GM19467 (cell line): ENCODE data around the gene HOXD11.

Source experiments
- ATAC-seq: cut with Tn5 transposase; IDR thresholded peaks from one replicate; pipeline ENCODE4 v1.9.1; 2021; ENCODE audit warnings: mild to moderate bottlenecking, moderate library complexity; ENCODE audit not compliant: unreplicated experiment

The HOXD11 gene

DNA sequence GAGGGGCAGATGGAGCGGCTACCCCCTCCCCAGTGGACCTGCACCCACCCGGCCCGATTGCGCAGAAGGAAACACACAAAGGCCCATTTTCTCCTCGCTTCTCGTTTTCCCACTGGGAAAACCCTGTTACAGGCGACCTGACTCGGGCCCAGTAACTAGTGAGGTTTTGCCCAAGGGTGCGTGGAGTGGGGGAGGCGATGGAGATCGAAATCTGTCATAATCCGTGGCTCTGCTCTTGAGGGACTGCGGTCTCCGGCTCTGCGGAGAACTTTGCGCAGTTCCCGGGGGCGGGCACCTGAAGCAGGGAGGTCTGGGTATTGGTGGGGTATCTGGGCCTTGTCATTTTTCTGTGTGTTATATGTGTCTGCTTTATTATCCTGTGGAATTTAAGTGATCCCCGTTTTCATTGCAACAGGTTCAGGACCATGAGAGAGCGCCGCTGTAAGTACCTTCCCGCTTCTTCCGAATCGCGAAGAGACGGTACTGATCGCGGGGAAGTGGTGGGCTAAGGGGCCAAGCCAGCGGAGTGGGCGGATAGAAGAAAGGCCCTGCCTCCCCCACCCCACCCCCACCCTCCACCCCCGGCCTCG lies 40.2 kb downstream of the HOXD11 start:
- ATAC-seq, result no peak

DNA sequence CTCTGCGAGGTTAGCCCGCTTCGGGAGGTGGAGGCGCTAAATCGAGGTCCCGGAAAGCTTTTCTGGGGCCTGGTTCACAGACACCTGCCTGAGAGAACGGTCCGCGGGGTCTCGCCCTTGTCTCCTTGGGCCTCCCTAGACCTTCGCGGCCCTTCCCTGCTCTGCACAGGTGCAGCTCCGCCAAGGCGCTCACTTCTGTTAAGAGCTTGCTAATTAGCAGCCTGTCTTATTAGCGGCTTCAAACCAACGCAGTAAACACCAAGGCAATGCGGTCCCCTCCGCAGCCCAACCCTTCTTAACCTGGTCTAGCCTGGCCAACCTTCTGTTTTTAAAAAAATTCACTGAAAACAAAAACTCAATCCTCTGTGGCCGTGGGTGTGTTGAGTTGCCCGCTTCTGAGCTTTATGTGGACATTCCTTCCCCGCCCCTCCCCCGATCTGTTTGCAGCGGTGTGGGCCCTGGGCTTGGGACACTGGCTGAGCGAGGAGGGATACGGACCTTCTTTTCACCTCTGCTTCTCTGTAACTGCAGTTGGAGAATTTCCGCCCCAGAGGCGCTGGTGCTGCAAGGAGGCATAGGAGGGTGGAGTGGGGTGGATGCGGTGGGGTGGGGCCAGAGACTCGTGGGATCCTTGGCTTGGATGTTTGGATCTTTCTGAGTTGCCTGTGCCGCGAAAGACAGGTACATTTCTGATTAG lies 40.9 kb downstream of the HOXD11 start:
- no peak for ATAC-seq

DNA sequence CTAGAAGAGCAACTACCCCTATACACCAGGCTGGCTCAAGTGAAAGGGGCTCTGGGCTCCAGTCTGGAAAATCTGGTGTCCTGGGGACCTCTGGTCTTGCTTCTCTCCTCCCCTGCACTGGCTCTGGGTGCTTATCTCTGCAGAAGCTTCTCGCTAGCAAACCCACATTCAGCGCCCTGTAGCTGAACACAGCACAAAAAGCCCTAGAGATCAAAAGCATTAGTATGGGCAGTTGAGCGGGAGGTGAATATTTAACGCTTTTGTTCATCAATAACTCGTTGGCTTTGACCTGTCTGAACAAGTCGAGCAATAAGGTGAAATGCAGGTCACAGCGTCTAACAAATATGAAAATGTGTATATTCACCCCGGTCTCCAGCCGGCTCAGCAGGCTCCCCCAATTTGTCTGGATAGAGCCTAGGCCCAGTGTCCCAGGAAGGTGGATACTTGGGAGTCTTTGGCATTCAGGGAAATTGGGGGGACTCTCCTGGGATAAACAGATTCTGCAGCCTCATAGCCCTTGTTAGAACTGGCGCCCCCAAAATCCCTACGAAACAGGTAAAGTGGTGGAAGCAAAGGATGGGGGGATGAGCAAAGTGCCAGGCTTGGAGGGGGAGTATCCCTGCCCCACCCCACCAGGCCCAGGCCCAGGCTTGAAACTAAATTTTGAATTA lies 41.8 kb downstream of the HOXD11 start:
- ATAC-seq, result no peak

DNA sequence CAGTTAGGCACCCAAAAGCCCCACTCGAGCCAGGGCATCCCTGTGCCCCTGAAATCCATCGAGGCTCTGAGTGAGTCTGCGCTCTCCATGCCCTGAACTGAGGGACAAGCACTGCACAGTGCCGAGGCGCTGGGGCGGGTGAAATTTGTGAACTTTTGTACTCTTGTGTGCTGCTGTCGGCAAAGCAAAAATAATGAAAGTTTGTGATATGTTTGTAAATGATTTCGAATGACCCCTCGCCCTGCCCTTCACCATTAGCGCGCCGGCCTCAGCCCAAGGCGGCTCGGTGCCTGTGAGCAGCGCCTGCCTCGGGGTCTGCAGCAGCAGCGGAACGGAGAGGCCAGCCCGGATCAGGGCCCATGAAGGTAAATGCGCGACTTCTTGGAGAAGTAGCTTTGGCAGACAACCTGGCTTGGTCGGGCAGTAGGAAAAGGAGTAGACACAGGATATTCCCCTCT lies 42.4 kb downstream of the HOXD11 start:
- no peak for ATAC-seq

DNA sequence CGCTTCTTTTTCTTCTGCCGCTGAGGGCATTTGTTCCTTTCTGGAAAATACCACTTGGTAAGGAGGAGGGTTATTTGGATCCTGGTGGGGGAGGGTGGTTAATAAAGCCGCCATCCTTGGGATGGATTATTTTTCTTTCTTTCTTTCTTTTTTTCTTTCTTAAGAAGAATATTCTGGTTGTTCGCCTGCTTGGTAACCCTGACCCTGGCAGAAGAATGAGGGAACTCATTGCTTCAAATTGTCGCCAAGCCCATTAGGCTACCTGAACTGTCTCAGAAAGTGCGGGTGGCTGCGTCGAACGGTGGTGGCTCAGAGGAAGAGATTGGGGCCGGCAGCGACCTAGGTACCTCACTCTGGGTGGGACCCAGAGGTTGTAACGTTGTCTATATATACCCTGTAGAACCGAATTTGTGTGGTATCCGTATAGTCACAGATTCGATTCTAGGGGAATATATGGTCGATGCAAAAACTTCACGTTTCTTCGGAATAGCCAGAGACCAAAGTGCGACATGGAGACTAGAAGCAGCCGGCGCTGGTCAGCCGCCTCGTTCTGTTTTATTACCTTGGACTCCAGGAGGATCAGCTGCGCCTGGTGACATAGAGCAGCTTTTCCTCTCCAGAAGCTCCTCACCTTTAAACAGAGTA lies 43.0 kb downstream of the HOXD11 start:
- no peak for ATAC-seq

DNA sequence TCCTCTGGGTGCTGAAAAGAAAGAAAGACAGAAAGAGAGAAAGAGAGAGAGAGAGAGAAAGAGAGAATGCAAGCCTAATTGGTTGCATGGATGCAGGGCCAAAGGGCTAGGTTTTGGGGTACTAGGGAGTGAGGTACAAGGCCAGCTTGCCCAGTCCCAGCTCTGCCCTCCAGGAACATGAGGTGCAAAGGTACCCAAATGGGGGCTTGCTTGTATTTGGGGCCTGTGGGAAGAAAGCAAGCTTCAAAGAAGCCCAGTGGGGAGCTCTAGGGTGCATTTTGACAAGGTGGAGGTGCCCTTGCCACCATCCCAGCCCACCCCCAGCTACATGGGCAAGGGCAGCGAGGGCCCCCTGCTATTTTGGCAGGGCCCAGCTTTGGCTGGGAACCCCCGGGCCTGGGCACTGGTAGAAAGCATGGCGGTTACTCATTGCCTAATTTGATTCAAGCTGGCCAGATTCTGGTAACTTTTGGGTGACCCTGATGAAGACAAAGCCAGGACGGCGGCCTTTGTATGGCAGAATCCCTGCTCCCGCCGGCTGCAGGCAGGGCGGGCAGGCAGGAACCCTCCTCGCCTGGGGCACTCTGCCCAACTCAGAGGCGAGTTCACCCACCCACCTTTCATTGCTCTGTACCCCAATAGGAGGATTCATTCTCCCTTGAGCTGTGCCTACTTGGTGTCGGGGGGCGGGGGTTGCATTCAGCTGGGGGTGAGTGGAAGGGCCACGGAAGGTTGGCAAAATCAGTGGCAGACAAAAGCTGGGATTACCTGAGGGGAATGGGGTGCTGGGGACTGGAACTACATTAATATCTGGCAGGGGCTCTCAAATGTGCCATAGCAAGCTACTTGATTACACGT lies 43.7 kb downstream of the HOXD11 start:
- ATAC-seq, result no peak

DNA sequence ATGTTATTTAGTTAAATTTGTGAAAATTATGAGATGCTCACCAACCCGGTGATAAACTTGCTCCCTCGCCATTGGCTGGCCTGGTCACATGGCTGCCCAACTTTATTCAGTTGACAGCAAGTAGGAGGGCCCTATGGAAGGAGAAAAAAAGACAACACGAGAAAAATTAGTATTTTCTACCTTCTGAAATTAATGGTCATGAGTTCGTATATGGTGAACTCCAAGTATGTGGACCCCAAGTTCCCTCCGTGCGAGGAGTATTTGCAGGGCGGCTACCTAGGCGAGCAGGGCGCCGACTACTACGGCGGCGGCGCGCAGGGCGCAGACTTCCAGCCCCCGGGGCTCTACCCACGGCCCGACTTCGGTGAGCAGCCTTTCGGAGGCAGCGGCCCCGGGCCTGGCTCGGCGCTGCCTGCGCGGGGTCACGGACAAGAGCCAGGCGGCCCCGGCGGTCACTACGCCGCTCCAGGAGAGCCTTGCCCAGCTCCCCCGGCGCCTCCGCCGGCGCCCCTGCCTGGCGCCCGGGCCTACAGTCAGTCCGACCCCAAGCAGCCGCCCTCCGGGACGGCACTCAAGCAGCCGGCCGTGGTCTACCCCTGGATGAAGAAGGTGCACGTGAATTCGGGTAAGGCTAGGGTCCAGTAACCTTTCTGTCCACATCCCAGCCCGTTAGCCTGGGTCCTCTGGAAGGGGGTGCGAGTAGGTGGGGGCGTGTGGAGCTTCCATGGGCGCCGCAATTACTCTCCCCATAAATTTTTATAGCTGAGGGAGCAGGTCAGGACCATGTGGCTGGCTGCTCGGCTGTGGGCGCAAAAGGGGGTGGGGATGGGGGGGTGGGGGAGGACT lies 44.6 kb downstream of the HOXD11 start, which contains the start of gene HOXD4:
Gene HOXD4, plus strand, starts transcription at position 109 of the 846 bp plus-strand sequence. Its CDS starts 84 bp downstream, at position 193.
- no peak for ATAC-seq

DNA sequence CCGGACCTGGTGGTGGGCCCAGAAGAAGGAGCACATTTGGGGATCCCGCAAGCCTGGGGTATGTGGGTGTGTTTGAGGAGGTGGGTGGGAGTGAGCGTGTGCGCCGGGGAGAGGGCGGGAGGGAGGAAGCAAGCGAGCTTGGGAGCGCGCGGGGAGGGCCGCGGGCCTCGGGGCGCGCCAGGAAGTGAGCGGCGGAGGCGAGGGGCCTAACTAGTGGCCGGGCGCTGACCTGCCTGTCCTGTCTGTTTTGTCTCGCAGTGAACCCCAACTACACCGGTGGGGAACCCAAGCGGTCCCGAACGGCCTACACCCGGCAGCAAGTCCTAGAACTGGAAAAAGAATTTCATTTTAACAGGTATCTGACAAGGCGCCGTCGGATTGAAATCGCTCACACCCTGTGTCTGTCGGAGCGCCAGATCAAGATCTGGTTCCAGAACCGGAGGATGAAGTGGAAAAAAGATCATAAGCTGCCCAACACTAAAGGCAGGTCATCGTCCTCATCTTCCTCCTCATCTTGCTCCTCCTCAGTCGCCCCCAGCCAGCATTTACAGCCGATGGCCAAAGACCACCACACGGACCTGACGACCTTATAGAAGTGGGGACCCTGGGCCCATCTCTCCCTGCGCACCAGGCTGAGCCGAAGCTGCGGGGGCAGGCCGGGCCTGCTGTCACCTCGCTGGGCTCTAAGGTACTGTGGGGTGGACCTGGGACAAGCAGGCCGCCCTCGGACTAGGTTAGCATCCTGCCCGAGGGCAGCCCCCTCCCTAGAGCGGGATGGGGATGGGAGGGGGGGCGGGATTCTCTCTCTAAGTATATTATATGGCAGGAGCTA lies 45.5 kb downstream of the HOXD11 start:
- no peak for ATAC-seq

DNA sequence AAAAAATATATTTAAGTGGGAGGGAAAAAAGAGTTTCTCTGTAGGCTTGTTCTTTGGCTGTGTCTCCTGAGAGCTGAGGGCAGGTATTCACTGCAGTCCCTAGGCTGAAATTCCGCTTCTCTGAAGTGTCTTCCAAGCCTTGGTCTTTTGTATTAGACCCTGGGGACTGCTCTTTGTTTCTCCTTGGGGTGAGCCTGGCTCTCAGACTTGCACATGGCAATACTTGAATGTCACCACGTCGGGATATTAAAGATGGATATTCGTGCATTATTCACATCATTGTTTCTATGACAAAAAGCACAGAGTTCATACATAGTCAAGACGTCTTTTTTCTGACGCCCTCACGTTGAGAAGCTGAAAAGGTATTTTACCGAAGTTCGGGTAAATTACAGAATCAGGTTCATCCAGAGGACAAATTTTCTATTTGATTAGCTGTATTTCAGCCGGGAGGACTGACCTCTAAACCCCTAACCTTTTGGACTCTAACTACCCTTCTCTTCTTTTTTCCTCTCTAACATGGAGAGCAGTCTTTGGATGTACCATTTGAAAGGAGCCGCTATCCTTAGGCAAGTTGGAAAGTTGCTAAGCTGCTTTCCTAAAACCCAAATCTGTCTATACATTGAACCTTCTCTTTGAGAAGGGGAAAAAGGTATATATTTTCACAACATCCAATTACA lies 47.6 kb downstream of the HOXD11 start:
- ATAC-seq, result no peak

DNA sequence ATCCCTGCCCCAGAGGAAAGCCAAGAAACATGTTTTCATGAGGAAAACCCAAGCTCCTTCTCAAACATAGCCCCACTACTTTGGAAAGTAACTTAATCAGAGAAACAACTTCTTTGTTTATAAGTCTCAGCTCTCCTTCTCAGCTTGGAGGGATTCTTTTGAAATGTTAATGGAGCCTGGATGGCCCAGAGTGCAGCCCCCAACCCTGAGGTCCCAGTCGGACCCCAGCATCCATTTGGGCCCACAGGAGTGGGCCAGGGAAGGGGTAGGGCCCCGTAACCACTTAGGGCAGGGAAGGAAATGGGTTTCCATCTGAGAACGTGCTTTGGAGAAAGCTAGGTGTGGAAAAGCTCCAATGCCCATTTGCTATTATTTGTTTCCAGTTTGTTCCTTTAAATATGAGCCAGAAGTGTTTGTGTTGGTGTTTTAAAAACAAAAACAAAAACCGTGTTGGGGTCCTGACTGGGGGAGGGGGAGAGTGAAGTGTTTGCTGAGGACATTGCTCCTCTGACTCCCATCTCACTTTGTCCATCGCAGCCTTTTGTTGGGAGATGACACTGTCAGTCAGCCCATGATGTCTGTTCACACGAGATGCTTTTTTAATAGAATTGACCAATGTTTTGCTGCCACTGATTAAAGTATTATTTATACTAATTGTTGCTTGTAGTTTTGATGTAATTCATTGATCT lies 48.4 kb downstream of the HOXD11 start:
- no peak for ATAC-seq

DNA sequence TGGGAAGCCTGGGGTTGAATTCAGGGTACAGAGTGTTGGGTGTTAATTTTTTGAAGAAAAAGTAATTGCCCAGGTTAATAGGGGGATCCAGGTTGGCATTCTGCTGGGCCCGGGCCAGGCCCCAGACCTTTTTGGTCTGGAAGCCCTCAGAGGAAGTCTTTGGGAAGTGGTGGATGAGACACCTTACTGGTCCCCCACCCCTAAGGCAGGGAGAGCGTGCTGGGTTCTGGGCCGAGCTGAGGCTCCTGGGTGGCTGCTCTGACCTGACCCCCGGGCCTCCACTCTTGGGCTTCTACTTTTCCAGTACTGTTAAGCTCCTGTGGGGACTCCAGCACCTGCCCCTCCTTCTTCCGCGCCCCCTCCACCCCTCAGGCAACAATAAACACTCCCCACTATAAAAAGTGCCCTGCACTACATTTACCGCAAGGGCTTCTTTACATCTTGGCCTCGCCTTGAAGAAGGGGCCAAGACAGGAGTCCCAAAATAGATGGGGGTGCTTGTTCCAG lies 49.3 kb downstream of the HOXD11 start:
- ATAC-seq, result no peak

DNA sequence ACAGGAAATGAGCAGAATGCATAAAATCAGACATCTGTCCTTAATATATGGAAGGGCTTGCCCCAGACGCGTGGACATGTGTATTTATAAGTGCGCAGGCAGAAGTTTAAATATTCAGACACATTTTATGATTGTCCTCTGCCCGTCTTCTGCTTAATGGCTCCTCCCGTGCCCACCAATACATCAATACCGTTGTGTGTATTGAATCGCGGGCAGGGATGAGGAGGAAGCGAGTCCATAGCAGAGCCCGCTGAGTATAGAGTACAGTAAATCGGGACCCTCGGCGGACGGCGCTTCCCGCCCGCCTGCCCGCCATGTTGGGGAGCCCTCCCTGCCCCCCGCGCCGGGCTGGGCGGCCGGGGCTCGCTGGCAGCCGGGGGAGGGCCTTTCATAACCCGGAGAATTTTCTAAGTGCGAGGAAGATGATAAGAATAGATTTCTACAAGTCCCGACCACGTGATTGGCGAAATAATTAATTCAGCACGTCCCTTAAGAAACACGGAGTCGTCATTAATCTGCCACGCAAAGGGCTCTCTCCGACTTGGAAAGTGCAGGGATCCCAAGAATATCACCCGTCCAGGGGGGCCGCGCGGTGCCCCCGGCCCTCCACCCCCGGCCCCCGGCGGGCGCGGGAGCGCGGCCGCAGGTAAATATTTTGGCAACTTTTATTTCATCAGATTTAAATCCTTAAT lies 49.9 kb downstream of the HOXD11 start, which contains the start of gene HOXD3:
Gene HOXD3, plus strand, starts transcription at position 501 of the 692 bp plus-strand sequence. CDS start 11,808 bp downstream, outside the sequence.
- ATAC-seq, result no peak

DNA sequence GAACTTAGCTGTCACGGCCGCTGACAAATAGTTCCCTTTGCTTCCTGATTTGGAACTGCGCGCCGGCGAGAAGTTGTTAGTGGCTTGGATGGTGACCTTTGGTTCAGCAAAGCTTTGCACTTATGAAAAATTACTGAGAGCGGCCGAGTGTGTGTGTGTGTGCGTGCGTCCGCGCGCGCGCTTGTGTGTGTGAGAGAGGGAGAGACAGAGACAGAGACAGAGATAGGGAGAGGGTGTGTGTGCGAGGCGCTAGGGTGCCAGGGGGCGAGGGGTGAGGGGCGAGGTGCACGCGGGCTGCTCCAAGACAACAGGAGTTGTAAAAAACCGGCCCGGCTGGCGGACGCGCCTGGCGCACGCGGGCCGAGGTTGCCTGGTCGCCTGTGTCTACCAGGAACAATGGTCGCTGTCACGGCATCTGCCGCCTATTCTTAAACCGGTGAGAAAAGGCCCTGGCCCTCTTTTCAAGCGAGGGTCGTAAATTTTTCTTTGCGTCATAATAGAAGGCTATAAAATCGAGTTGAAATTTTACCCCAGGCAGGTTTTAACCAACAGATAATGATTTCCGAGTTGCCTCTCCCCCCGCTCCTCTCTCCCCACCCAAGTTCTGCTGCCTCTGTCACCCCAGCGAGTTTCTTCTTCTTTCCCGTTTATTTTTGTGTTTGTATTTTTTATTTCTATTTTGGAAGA lies 50.6 kb downstream of the HOXD11 start:
- no peak for ATAC-seq

DNA sequence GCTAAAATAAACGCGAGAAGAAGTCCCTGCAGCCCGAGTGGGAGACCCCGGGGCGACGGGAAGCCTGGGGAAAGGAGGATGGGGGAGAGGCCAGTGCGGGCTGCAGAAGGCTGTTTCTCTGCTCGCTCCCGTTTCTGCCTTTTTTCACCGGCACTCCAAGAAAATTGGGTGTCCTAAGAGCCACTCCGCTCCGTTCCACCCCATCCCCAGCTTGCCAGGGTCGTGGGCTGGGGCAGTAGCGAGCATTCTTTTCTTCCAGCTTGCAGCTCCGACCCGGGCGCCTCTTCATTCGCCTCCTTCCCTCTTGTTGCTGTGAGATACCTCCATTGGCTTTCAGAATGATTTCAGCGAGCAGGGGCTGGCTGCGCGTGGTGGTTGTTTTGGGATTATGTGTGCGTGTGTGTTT lies 51.1 kb downstream of the HOXD11 start:
- no peak for ATAC-seq

DNA sequence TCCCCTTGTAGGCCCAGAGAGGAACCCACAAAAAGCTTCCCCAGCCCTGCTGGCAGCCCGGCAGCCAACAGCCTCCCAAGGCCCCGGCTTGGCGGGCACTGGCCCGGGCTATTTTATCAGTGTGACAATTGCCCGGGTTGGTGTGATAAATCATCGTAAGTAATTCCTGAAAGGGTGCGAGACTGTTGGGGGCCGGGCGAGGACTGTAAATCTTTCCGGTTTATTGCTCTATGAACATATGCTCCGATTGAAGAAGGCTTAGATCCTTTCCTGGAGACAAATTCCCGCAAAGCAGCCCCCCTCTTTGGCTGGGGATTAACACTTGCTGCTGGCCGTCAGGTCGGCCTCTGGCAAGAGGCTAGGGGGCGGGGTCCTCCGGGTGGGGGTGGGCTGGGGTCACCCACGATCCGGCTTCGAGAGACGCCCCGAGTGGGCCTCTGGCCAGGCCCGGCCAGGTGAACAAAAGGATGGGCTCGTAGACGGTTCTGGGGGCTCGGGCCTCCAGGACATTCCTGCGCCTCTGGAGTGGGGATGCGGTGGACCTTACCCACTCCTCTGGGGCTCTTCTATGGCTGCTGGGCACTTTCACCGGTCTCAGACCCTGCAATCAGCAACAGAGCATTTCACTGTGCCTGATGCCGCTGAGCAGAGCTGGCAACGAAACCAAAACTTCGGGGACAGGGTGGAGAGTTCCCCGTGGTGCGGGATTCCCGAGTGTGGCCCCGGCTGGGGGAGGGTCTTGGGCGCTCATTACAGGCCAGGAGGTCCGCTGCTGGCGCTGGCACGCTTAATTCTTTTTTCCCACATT lies 52.0 kb downstream of the HOXD11 start:
- no peak for ATAC-seq
